HTERT RPE-1 (cell line): ENCODE measurements around the gene CORO2B.

ENCODE experiments used
- in situ Hi-C: fragments of 300-500 bp; cut with MboI; formaldehyde crosslinking; loops from 4 replicates; pipeline ENCODE4 v1.14.3; 2020; ENCODE audit warnings: low sequenced_read_pairs

Gene CORO2B

GRCh38 chr15:68695061-68695595 is 116.3 kb downstream of the CORO2B start:
- in situ Hi-C loops = no loop called here

- in situ Hi-C loops = no loop called here
Measured at GRCh38 chr15:68696414-68697363, 117.9 kb downstream of the CORO2B start.

GRCh38 chr15:68697711-68698690 is 119.2 kb downstream of the CORO2B start:
- in situ Hi-C loops = no loop called here

- in situ Hi-C loops = no loop called here
Measured at GRCh38 chr15:68698708-68699107, 119.9 kb downstream of the CORO2B start.

GRCh38 chr15:68699124-68699880 is 120.5 kb downstream of the CORO2B start:
- in situ Hi-C loops = no loop called here

- in situ Hi-C loops = no loop called here
Measured at GRCh38 chr15:68699881-68700454, 121.2 kb downstream of the CORO2B start.

- in situ Hi-C loops = no loop called here
Measured at GRCh38 chr15:68700455-68701123, 121.8 kb downstream of the CORO2B start.

GRCh38 chr15:68701886-68702285 is 123.1 kb downstream of the CORO2B start:
- in situ Hi-C loops = no loop called here

GRCh38 chr15:68704496-68705021 is 125.8 kb downstream of the CORO2B start:
- in situ Hi-C loops = no loop called here

- in situ Hi-C loops = no loop called here
Measured at GRCh38 chr15:68706256-68706655, 127.5 kb downstream of the CORO2B start.

- in situ Hi-C loops = no loop called here
Measured at GRCh38 chr15:68706931-68707330, 128.1 kb downstream of the CORO2B start.

GRCh38 chr15:68707386-68707785 is 128.6 kb downstream of the CORO2B start:
- in situ Hi-C loops = no loop called here

- in situ Hi-C loops = no loop called here
Measured at GRCh38 chr15:68709876-68710275, 131.1 kb downstream of the CORO2B start.

- in situ Hi-C loops = no loop called here
Measured at GRCh38 chr15:68710536-68710935, 131.7 kb downstream of the CORO2B start.

GRCh38 chr15:68711406-68711805 is 132.6 kb downstream of the CORO2B start:
- in situ Hi-C loops = no loop called here

GRCh38 chr15:68712886-68713285 is 134.1 kb downstream of the CORO2B start:
- in situ Hi-C loops = no loop called here

GRCh38 chr15:68713874-68714273 is 135.1 kb downstream of the CORO2B start:
- in situ Hi-C loops = no loop called here

GRCh38 chr15:68715111-68715510 is 136.3 kb downstream of the CORO2B start:
- in situ Hi-C loops = no loop called here

- in situ Hi-C loops = no loop called here
Measured at GRCh38 chr15:68717951-68718350, 139.2 kb downstream of the CORO2B start.
